Gastrocnemius medialis (tissue), 4 donors: ENCODE data around the gene KRT1.
"Not testable (repeated sequence)": the region's sequence is repeated elsewhere in the genome, so short reads cannot be mapped to it uniquely, and the experiment has no call there.

Experiments
- POLR2A ChIP-seq, 2 donors: fragments of 450-650 bp; IDR thresholded peaks; one replicate each; pipeline ENCODE4 v1.6.1; 2017; ENCODE audit warnings: antibody characterized with exemption in 2 of 2, mild to moderate bottlenecking in 2 of 2, moderate library complexity in 2 of 2
- TF ChIP-seq, protein P1 (sequence below), 5 experiments: fragments of 450-650 bp in 3 of 5; fragments of 200-600 bp in 2 of 5; sonication (generic) in 2 of 5; IDR thresholded peaks in 4 of 5; conservative IDR thresholded peaks in 1 of 5; 1 replicate in 4 of 5; 2 replicates in 1 of 5; pipeline ENCODE4 v1.5.1; 2016 to 2019; ENCODE audit warnings: antibody characterized with exemption in 5 of 5, mild to moderate bottlenecking in 3 of 5, moderate library complexity in 3 of 5

DNA sequence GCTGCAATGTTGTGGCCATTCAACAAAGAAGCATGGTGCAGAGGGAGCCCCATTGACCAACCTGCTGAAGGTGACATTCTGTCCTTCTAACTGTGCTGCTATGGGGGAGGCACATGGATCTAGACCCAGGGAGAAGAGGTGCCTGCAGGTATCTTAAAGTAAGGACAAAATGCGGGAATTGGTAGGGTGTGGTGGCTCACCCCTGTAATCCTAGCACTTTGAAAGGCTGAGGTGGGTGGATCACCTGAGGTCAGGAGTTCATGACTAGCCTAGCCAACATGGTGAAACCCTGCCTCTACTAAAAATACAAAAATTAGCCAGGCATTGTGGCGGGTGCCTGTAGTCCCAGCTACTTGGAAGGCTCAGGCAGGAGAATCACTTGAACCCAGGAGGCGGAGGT is 10.3 kb downstream of the KRT1 start:
- TF ChIP-seq, protein P1, sequence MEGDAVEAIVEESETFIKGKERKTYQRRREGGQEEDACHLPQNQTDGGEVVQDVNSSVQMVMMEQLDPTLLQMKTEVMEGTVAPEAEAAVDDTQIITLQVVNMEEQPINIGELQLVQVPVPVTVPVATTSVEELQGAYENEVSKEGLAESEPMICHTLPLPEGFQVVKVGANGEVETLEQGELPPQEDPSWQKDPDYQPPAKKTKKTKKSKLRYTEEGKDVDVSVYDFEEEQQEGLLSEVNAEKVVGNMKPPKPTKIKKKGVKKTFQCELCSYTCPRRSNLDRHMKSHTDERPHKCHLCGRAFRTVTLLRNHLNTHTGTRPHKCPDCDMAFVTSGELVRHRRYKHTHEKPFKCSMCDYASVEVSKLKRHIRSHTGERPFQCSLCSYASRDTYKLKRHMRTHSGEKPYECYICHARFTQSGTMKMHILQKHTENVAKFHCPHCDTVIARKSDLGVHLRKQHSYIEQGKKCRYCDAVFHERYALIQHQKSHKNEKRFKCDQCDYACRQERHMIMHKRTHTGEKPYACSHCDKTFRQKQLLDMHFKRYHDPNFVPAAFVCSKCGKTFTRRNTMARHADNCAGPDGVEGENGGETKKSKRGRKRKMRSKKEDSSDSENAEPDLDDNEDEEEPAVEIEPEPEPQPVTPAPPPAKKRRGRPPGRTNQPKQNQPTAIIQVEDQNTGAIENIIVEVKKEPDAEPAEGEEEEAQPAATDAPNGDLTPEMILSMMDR (IDR thresholded peaks at IDR 0.05 in 4 of 5, conservative IDR thresholded peaks at IDR 0.05 in 1 of 5) = not testable (repeated sequence)
- not testable (repeated sequence) for TF ChIP-seq POLR2A (IDR thresholded peaks at IDR 0.05)
